ENCODE results near the gene PDC.

DNA sequence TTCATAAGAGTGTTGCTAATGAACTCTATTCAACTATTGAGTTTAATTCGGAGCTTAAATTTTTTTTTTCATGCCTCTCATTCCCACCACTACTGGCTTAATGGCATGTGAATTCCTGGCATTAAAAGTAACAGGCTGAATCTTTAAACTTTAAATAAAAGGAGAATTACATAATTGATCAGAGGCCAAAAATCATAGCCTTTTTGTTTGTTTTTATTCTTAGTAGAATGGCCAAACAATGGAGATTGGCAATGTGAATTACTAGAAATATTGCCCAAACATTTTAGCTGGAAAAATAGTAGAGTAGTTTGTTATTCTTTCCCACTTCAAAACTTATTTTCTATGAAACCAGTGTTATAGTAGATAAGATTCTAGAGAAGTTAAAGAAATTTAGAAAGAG lies 25.1 kb upstream of the PDC start:
- TF ChIP-seq GATA2 (IDR thresholded peaks at IDR 0.05; ENCODE audit: low read depth, low read length): no peak
- no peak for TF ChIP-seq GATA3 (IDR thresholded peaks at IDR 0.05; ENCODE audit: low read depth, low read length)
